Stimulated activated CD8-positive, alpha-beta memory T cell treated with anti-CD3 and anti-CD28 coated beads, Interleukin-7, amount 100 ng/mL, for 48 hours (primary cell): ENCODE measurements around the gene SLC6A18.
"Not testable (repeated sequence)": the region's sequence is repeated elsewhere in the genome, so short reads cannot be mapped to it uniquely, and the experiment has no call there.

Experiments used
- DNase-seq, 2 donors: peaks; one replicate each; pipeline ENCODE4 v3.0.0-alpha.2; 2020; ENCODE audit warnings: low read depth in 1 of 2; ENCODE audit errors: extremely low read depth in 1 of 2

The SLC6A18 gene

GRCh38 chr5:1249366-1250280 lies 24.4 kb downstream of the SLC6A18 start:
- no peak for DNase-seq

- no peak for DNase-seq
Observed at GRCh38 chr5:1251678-1252580, 26.7 kb downstream of the SLC6A18 start.

GRCh38 chr5:1252681-1253080 lies 27.5 kb downstream of the SLC6A18 start:
- no peak for DNase-seq

- DNase-seq, result no peak
Observed at GRCh38 chr5:1253456-1254105, 28.4 kb downstream of the SLC6A18 start.

GRCh38 chr5:1254196-1254595 lies 29.0 kb downstream of the SLC6A18 start:
- DNase-seq, result no peak

- DNase-seq, result peak in 1 of 2 donors; percentile 22
Observed at GRCh38 chr5:1255081-1255561, 29.9 kb downstream of the SLC6A18 start.

DNA sequence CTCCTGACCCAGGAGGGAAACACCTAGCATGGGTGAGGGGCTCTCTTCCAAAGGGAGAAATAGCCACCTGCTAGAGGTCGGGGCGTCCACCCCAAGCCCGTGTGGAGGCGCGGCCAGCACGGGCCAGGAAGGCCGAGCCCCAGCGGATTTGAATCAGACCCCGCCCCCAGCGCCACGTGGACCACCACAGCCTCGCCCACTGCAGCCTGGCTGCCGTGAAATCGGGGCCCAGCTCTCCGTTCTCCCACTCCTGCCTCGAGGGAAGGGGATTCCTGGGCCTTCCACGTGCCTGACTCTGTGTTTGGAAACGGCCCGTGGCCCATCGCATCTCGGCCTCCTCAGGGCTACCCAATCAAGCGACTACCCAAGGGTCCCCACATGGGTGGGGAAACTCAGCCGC lies 31.6 kb downstream of the SLC6A18 start:
- DNase-seq, result no peak

GRCh38 chr5:1257363-1257762 lies 32.2 kb downstream of the SLC6A18 start:
- no peak for DNase-seq

DNA sequence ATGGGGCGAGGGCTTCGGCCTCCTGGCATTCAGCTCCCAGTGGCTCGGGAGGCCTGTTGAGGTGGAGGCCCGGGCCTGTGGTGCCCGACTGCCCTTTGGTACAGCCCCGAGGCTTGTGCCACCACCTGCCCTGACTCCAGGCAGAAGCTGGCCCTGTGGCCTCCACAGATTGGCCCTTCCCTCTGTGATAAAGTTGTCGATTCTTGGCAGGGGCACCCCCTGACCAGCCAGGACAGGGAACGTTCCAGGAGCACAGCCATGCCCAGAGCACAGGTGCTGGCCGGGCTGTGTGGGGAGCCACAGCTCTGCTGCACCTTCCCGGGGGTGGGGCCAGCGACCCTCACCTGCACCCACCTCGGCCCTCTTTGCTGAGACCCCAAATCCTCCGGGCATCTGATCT lies 32.7 kb downstream of the SLC6A18 start:
- no peak for DNase-seq

DNA sequence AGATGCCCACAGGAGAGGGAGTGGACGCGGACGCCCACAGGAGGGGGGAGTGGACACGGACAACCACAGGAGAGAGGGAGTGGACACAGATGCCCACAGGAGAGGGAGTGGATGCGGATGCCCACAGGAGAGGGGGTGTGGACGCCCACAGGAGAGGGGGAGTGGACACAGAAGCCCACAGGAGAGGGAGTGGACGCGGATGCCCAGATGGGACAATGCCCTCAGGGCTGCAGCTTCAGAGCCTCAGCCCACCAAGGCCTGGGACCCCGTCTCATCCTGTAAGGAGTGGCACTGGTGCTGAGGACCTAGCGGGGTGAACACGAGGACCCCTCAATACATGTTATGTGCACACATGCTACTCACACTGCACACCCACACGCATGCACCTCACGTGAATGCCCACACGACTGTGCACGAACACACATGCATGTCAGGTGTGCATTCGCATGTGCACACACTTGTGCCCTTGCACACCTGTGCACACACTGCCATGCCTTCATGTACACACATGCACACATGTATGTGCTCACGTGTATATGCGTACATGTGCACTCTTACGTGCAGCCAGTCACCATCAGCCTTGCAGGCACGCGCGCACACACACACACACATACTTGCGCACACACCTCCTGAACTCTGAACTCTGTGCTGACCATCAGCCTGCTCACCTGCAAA lies 34.8 kb downstream of the SLC6A18 start:
- no peak for DNase-seq

- DNase-seq, result no peak
Observed at GRCh38 chr5:1261643-1262042, 36.5 kb downstream of the SLC6A18 start.

GRCh38 chr5:1262381-1262780 lies 37.2 kb downstream of the SLC6A18 start:
- DNase-seq, result no peak

DNA sequence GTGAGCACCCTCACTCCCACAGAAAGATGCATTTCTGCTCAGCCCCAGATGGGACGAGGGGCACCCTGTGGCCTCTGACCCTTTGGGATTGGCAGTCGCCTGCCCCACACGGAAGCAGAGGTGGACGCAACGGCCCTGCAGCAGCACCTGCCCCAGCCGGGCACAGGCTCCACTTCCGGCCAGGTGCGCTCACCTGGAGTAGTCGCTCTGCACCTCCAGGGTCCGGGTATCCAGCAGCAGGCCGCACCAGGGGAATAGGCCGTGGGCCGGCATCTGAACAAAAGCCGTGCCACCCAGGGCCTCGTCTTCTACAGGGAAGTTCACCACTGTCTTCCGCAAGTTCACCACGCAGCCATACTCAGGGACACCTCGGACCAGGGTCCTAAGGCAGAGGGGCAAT lies 39.0 kb downstream of the SLC6A18 start:
- DNase-seq, result no peak

DNA sequence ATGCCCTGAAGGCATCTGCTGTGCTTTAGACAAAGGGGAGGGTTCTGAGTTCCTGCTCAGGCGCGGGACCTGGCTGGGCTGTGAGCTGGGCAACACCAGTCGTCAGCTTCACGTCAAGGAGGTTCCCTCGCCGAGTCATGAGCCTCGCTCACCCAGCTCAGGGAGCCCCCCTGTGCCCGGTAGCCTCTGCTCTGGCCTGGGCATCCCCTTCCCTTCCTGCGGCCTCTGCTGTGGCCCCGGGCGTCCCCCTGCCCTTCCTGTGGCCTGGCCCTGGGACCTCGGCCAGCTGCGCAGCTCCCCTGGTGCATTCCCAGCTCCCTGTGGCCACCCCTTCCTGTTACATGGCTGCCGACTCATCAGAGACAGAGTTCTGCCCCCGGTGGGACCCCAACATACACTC lies 39.8 kb downstream of the SLC6A18 start:
- no peak for DNase-seq

DNA sequence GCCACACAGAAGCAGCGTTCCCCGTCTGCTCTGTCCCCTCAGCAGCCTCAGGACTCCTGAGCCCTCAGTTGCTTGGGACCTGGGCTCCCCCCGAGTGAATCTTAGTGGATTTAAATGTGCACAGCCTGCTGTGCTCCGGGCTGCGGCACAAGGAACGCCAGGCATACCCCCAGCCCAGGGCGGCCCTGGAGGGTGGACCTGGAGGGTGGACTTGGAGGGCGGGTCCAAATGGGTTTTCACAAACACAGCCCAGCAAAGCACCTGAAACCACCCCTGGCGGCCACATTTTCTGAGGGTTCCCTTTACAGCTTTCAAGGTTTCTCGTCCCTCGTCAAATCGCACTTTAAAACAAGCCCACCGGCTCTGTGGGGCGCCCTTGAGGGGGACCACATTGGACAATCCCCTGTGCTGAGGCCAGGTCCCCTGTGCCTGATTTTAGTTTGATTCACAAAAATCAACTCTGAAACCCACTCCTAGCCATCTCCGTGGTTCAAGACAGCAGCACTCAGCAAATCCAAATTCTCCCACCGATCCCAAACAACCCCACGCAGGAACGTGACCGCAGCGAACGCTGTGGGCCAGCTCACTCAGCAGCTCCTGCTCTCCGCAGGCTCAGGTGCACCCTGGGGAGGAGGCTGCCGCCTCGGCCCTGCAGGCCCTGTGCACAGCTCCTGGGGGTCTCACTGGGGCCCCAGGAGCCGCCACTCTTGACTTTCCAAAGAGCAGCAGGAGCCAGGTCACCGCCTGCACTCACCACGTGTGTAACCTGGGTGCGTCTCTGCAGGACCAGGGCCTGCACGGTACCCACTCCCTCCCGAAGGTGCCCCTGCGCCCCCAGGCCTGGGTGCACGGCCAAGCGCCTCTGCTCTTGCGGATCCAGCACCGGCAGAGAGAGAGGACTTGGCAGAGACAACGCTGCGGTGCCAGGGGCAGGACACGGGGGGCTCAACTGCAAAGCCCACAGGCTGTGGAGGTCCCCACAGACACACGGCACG lies 40.6 kb downstream of the SLC6A18 start:
- no peak for DNase-seq

DNA sequence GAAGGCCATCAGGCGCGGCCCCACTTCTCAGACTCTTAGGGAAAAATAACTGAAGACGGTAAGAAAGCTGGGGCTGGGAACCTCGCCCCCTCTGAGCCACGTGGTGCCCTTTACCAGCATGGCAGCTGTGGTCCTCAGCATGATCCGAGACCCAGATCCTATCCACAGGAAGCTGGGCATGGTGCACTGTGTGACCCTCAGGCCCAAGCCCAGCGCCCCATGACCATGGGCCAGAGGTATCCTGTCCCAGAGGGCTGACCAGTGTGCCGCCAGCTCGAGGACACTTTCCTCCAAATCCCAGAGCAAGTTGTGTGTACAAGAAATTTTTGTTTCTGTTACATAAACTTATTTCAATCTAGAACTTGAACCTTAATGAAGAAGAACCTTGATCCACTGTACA lies 41.6 kb downstream of the SLC6A18 start:
- no peak for DNase-seq

DNA sequence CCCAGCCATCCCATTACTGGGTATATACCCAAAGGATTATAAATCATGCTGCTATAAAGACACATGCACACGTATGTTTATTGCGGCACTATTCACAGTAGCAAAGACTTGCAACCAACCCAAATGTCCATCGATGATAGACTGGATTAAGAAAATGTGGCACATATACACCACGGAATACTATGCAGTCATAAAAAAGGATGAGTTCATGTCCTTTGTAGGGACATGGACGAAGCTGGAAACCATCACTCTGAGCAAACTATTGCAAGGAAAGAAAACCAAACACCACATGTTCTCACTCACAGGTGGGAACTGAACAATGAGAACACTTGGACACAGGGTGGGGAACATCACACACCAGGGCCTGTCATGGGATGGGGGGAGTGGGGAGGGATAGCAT lies 42.3 kb downstream of the SLC6A18 start:
- DNase-seq, result not testable (repeated sequence)

- no peak for DNase-seq
Observed at GRCh38 chr5:1268056-1268455, 42.9 kb downstream of the SLC6A18 start.

DNA sequence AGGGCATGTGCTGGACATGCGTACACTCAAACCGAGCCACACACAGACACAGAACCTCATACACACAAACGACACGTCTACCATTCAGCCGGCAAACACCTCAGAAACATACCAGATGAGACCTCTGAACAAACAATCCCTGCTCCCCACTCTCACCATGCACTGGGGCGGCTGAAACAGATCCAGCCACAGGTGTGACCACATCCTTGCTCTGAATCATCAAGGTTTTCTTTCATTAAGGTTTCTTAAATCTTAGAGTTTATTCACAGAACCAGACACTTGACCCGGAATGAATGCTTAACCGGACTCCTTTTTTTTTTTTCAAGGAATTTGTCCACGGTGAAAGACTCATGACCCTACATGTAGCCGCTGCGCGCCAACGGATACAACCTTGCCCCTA lies 43.5 kb downstream of the SLC6A18 start:
- DNase-seq, result peak; percentile 21 to 33
